HG03159 (cell line): ENCODE results near the gene VCP.

Source experiments
- ATAC-seq: cut with Tn5 transposase; IDR thresholded peaks from one replicate; pipeline ENCODE4 v1.9.1; 2021; ENCODE audit warnings: mild to moderate bottlenecking, moderate library complexity; ENCODE audit not compliant: unreplicated experiment

The VCP gene

DNA sequence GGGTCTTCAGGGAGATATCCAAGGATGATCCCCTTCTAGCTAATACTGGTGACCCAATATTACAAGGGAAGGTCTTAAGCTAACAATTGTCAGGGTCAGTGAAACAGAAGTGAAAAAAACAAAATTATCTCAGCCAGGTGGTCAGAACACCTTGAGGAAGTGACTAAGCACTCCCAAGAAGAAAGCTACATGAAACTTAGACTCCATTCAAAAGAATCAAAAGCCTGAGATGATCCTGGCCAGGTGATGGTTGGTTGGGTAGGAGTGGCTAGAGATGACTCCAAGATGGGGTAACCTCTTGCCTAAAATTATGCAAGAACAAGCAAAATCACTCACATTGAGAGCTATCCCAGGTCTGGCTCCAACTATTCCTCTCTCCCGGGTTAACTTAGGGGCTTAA, 5.4 kb downstream of the VCP start:
- ATAC-seq: no peak

DNA sequence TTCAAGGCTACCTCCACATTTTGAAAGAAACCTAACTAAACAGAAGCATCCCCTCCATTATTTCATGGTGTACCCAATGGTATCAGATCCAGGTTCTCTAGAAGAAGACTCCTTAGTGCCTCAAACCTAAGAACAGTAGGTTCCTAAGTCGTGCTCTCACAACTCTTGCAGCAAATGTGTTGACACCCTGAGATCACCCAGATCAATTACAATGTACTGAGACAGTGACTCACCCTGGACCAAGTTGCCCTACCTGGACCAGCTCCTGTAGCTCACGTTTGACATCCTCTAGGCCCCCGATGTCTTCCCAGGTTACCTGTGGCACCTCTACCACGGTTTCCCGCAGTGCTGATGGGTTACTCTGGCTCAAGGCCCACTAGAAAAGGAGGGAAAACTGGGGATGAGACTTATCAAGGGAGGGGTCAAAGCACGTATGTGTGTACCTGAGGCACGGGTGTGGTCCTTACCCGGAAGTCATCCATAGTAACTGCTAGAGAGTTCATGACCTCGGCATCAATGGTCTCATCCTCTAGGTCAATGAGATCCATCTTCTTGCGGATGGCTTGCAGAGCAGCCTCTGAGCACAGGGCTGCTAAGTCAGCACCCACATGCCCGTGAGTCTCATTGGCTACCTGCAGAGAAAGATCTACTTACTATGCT, 11.7 kb downstream of the VCP start:
- ATAC-seq: no peak

DNA sequence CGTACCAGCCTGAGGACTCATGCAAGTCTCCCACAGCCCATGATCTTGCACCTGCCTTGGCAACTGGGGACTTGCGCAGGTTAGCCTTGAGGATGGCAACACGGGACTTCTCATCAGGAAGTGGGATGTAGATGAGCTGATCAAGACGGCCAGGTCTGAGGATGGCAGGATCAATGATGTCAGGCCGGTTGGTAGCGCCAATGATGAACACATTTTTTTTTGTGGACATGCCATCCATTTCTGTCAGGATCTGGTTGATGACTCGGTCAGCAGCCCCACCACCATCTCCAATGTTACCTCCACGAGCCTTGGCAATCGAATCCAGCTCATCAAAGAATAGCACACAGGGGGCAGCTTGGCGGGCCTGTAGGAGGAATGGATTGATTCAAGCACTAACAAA, 13.0 kb downstream of the VCP start:
- ATAC-seq: no peak

DNA sequence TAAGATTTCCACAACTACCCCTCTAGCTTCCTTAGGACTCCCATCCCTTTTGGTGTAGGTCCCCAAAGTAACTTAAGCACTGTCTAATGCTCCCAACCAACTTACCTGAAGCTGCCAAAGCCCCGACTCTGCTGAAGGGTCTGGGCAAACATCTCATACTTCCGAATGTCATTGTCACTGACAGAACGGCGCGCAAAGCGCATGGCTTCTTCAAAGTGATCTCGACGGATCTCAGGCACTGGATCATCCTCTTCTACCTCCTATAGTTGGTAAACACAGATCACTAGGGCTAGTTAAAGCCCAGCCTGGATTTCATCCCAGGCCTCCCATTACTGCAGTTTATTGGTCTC, 15.2 kb downstream of the VCP start:
- no peak for ATAC-seq

DNA sequence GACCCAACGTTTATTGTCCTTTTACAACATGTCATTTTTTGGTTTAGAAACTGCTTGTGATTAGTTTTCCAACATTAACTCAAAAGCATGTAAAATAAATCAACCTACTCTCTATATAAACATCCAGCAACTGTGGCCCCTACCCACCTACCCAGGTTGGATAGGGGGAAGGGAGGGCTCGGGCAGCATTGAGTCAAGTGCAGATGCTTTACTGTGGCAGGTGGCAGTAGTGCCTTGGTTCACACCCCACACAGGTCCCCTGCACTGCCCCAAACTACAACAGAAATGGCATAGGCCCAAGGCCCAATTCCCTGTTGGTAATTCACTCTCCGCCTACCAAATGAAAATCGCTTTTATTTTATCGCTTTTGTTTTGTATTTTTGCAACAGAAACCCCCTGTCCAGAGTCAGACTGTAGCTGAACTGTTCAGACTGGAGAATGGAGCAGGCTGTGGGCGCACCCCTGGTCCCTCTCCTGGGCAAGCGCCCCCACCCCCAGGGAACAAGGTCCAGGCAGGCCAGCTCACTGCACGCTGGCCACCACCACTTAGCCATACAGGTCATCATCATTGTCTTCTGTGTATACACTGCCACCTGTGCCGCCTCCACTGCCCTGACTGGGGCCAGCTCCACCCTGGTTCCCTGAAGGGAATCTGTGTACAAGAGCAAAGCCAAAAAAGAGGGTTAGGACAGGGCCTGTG, 15.7 kb downstream of the VCP start:
- no peak for ATAC-seq

DNA sequence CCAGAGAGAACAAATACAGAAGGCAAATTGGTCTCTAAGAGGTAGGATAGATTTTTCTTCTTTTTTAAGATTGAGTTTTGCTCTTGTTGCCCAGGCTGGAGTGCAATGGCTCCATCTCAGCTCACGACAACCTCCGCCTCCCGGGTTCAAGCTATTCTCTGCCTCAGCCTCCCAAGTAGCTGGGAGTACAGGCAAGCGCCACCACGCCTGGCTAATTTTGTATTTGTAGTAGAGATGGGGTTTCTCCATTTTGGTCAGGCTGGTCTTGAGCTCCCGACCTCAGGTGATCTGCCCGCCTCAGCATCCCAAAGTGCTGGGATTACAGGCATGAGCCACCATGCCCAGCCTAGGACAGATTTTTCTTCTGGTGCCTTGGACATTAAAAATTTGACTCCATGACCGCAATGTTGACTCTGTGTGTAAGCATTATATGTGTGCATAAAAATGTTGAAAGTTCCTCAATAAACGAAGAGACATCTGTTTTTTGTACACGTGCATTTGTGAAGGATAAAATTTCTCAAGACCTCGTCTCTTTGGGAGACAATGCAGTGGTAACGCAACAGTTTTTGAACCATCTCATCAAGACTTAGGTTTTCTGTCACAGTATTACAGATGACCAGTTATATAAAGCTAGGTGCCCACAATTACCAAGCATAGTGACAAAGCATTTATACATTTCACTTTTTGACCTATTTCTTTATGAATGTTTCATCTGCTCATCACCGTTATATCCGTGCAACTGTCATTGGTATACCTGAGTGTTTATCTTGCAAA, 17.4 kb downstream of the VCP start:
- ATAC-seq: no peak

DNA sequence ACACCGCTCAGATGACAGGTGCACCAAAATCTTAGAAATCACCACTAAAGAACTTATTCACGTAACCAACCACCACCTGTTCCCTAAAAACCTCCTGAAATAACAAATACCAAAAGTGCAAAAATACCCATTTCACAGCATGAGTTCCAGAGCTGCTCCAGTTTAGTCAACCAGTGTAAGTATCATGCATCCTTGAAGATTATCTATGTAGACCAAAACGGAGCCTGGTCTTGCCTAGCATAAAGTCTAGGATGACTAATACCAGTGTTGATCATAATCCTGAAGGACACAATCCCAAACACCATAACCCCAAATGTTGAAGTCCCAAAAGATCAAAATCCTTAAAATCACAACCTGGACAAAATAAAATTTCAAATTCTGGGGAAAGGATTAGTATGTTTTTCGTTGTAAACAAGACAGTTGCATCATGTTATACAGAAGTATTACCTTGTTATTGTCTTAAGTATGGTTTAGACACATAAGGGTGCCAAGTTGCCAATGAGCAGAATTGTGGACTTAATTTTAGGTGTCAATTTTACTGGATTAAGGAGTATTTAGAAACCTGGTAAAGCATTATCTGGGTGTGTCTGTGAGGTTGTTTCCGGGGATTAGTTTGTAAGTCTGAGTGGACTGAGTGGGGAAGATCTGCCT, 18.1 kb downstream of the VCP start:
- ATAC-seq: no peak

DNA sequence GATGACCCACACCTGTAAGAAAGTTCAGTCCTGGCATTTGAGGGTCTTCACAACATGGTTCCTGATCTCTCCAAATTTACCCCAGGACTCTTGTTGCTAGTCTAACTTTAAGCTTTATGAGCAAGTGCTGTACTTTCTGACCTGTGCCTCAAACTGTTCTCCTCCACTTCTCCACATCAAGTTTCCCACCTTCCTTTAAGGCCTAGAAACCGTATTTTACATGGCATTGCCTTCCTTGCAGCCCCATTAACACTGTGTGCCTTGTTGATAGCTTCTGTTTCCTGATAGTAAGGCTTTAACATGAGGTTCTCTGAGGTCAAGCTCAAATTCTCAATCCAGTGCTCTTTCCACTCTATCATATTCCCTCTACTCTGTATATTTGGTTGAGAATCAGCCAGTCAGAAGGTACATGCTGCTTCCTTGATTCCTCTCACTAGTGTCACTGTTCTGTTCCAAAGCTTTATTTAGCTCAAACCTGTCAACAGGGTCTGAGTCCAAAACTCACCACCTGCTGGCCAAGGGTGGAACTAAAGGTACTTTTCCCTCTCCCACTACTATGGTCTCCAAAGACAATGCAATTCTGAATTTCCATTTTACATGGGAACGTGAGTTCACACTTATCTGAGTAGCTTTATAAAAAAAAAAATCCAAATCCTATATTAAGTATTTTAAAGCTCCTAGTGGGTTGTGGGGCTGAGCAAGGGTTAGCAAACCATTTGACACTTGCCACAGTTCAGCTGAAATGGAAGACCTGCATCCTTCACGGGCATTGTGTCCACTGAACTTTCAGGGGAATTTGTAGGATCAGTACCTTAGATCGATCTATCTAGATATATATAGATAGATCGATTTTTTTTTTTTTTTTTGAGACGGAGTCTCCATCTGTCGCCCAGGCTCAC, 21.1 kb downstream of the VCP start:
- no peak for ATAC-seq

DNA sequence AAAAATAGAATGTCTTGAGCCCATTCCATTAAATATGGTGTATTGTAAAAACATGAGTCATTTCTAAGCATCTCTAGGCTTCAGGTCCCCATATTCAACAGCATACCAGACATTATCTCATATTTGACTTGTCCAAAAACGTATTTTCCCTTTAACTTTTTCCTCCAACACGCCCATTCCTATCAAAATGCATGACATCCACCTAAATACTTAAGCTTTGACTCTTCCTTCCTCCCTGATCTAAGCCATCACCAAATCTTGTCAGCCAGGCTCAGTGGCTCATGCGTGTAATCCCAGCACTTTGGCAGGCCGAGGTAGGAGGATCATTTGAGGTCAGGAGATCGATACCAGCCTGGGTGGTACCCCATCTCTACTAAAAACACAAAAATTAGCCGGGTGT, 23.9 kb downstream of the VCP start:
- no peak for ATAC-seq

DNA sequence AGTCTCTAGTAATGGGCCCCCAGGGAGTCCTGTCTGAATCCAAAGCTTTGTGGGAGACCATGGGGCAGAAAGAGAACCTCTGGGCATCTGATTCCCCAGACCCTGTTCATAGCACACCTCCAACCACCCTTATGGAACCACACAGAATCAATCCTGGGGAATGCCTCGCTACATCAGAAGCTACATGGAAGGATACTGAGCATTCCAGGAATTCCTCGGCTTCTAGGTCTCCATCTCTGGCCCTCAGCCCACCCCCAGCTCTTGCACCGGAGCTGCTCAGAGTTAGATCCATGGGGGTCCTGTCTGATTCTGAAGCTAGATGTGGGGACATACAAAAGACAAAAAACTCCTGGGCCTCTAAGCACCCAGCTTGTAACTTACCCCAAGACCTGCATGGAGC, 28.4 kb downstream of the VCP start:
- no peak for ATAC-seq

DNA sequence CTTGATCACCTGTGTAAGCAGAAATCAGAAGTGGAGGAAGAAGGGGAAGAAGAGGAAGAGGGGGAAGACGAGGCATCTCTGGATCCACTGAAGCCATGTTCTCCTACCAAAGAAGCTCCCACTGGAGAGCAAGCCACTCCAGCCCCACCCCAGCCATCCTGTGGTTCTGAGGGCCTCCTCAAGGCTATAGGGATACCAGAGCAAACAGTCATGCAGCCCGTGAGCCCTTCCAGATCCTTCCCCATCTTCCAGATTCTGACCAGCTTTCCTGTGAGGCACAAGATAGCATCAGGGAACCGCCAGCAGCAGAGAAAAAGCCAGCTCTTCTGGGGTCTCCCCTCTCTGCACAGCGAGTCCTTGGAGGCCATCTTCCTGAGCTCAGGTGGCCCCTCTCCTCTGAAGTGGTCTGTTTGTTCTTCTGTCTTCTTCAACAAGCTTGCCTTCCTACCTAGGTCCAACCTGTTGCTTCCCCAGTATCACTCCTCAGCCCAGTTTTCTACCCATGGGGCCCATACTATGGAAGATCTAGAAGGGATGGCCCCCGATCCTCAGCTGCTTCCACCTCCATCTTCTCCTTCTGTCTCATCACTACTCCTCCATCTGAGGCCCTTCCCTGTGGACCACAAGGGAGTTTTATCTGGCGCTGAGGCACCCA, 29.4 kb downstream of the VCP start:
- no peak for ATAC-seq

DNA sequence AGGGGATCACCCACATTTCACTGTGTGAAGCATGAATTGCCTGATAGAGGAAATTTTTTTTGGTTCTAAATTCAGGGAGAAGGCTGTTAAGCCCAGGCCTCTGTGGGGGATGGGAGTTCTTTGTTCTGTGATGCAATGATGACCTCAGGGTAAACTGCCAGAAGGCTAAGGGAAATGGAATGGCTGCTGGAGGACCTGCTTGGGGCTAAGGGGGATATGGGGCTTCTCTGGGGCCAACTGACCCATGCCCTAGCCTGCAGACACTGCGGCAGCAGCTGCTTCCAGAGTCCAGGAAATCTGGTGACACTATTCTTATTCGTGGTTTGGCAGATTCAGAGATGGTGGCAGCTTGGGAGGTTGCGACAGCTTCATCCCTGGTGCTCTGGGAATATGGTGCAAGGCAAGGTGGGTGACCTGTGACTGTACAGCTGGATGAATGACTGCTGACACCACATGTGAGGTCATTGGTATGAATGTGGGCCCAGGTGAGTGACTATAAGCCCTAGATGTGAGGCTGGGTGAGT, 30.3 kb downstream of the VCP start:
- ATAC-seq: no peak

DNA sequence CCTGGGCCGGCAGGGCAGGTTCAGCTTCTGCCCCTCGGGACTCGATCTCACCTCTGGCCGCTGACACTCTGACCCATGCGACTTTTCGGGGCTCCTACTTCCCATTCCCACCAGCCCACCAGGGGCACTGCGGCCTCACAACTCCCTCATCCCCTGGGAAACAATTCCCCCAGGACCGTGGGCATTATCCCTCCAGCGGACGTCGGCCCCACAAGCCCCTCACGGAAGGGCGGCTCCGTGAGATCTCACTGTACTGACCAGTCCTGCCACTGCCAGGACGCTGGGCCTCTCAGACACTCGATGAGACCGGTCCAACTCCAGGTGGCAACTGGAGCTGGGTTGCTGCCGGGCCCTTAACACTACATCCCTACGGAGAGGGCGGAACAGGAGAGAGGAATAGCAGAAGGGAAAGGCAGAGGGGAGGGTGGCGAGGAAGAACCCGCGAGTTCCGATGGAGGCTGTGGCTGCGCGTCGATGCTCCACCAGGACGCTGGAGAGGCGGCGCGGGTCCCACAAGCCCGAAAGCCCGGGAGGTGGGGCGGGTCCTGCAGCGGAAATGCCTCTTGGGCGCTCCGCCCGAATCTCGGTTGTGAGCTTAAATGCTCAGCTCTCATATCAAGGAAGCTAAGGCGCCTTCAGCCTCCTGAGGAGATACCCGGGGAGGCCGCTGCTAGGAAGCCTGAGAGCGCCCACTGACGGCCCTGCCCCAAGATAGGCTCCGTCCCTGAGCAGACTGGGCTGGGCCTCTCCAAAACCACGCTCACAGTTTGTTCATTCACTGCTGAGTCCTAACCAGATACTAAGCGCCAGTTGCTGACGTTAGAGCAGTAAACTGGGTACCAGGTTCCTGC, 36.3 kb downstream of the VCP start:
- no peak for ATAC-seq

DNA sequence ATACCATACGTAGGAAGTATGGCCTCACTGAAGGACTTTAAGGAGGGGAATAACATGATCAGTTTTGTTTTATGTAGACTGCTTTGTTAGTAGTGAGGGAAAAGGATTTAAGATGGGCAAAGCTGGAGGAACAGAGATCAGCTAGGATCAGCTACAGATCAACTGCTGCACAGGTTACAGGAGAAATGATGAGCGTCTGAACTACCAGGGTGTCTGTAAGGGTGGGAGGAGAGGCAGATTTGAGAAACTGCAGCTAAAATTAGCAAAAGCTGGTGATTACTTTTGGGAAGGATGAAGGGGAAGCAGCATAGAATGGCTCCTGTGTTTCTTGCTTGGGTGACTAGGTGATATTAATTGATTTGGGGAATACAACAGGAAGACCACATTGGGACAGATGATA, 39.3 kb downstream of the VCP start:
- ATAC-seq: no peak

DNA sequence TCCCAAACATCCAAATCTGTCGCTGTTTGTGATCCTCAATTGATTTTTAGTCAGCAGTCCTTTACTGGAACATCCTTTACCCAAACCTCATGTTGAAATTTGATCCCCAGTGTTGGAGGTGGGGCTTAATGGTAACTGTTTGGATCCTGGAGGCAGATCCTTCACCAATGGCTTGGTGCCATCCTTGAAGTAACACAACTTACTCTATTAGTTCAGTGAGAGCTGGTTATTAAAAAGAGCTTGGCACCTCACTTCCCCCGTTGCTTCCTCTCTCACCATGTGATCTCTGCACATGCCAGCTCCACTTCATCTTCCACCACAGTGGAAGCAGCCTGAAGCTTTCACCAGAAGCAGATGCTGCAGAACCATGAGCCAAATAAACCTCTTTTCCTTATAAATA, 42.6 kb downstream of the VCP start:
- ATAC-seq: no peak

DNA sequence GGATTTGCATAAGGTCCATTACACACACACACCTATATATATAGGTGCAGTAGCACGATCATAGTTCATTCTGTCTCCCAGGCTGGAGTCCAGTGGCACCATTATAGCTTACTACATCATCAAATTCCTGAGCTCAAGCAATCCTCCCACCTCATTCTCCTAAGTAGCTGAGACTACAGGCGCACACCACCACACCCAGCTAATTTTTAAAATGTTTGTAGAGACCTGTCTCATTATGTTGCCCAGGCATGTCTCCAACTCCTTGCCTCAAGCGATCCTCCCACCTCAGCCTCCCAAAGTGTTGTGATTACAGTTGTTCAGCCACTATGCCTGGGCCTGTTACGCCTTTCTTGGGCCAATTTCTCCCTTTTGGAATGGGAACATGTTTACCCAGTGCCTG, 43.2 kb downstream of the VCP start:
- ATAC-seq: no peak

DNA sequence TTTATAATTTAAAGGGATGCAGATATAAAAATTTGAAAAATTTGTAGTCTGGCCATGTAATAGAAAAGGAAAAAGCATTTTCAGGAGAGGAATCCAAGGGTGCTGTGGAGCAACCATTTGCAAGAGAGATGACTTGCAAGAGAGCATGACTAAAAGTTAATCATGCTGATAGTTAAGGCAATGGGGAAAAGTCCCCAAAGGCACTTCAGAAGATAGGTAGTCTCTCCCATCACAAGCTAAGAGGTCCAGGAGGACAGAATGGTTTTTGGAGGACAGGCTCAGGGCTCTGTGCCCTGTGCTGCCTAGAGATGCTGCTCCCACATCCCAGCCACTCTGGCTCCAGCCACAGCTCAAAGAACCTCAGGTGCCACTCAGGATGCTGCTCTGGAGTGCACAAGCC, 44.1 kb downstream of the VCP start:
- ATAC-seq: no peak

DNA sequence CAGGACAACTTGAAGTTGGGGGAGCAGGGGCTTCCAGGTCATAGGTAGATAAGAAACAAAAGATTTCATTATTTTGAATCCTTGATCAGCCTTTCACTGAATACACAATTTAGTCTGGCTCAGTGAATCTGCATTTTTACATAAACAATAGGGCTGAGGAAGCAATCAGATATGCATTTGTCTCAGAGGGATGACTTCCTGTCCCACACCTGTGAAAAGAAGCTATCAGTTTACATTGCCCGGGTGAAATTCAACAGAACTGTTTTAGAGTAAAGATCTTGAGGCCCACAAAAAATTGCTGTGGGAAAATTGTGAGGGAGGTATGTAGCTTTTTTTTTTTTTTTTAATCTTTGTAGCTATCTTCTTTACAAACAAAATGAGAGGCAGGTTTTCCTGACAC, 44.6 kb downstream of the VCP start:
- ATAC-seq: no peak

DNA sequence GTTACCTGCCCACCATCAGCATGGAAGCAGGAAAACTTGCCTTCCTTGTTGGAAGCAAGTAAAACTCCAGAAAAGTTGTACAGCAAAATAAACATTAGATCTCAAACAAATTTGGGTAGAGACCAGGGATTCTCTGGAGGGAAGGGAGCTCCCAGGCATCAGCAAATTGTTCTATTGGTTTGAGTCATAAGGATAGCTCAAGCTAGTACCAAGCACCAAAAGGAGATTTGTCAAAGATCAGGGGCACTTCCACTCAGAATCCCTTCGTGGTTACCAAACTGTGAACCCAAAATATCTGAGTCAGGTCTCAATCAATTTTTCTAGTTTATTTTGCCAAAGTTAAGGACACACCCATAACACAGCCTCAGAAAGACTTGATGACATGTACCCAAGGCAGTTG, 45.1 kb downstream of the VCP start:
- no peak for ATAC-seq
